Common myeloid progenitor, CD34-positive (primary cell): Measurements from ENCODE around the gene HNRNPUL2.

Experiments used
- CTCF ChIA-PET: fragments of 350-600 bp; sonication (Branson Sonifier 250); formaldehyde crosslinking; loops from one replicate; lab custom pipeline; 2021; ENCODE audit warnings: antibody characterized with exemption; lab: Charles Lee
- POLR2A ChIA-PET: fragments of 350-600 bp; sonication (Branson Sonifier 250); formaldehyde crosslinking; loops from one replicate; lab custom pipeline; 2021; ENCODE audit warnings: antibody characterized with exemption; lab: Charles Lee
- DNase-seq, 3 donors: peaks; one replicate each; pipeline versions ENCODE4 v3.0.0 to v3.0.0-alpha.2; 2013
- H3K27ac ChIP-seq, 2 experiments: 1 replicate in 1 of 2; 2 replicates in 1 of 2; pipeline ENCODE4 v1.7.0; 2013; ENCODE audit warnings: inconsistent platforms in 2 of 2, low read length in 2 of 2, mild to moderate bottlenecking in 2 of 2, low read depth in 1 of 2, moderate library complexity in 1 of 2; ENCODE audit not compliant: severe bottlenecking in 2 of 2, insufficient read depth in 1 of 2, poor library complexity in 1 of 2
- H3K27me3 ChIP-seq, 5 experiments: replicated peaks in 2 of 5; 1 replicate in 3 of 5; 2 replicates in 2 of 5; pipeline versions ENCODE4 v1.6.1 to v1.7.0; 2013; ENCODE audit warnings: low read length in 4 of 5, mild to moderate bottlenecking in 2 of 5, moderate library complexity in 2 of 5, inconsistent platforms in 1 of 5; ENCODE audit not compliant: insufficient read depth in 5 of 5, control insufficient read depth in 4 of 5
- H3K36me3 ChIP-seq, 4 experiments: 1 replicate in 2 of 4; 2 replicates in 2 of 4; pipeline versions ENCODE4 v1.6.1 to v1.7.0; 2013; ENCODE audit warnings: low read length in 3 of 4, control low read depth in 1 of 4, mild to moderate bottlenecking in 1 of 4; ENCODE audit not compliant: control insufficient read depth in 4 of 4, insufficient read depth in 4 of 4
- H3K4me1 ChIP-seq, 4 experiments: 1 replicate in 3 of 4; 2 replicates in 1 of 4; pipeline versions ENCODE4 v1.6.1 to v1.7.1; 2013; ENCODE audit warnings: low read length in 3 of 4, mild to moderate bottlenecking in 3 of 4, control low read depth in 1 of 4, inconsistent platforms in 1 of 4, moderate library complexity in 1 of 4; ENCODE audit not compliant: control insufficient read depth in 4 of 4, insufficient read depth in 4 of 4; ENCODE audit errors: control extremely low read depth in 1 of 4
- H3K4me3 ChIP-seq, 7 experiments: 1 replicate in 4 of 7; 2 replicates in 3 of 7; pipeline versions ENCODE4 v1.5.1 to v1.7.0; 2013; ENCODE audit warnings: mild to moderate bottlenecking in 7 of 7, low read length in 6 of 7, moderate library complexity in 6 of 7, inconsistent platforms in 2 of 7, low read depth in 2 of 7, control low read depth in 1 of 7; ENCODE audit not compliant: insufficient read depth in 4 of 7, control insufficient read depth in 1 of 7; ENCODE audit errors: extremely low read depth in 1 of 7
- H3K9me3 ChIP-seq, 5 experiments: 1 replicate in 4 of 5; 2 replicates in 1 of 5; pipeline versions ENCODE4 v1.6.1 to v1.7.1; 2013; ENCODE audit warnings: low read length in 4 of 5, mild to moderate bottlenecking in 2 of 5, inconsistent platforms in 1 of 5, low read depth in 1 of 5, moderate library complexity in 1 of 5; ENCODE audit not compliant: control insufficient read depth in 4 of 5, insufficient read depth in 2 of 5; ENCODE audit errors: control extremely low read depth in 1 of 5
- WGBS: methylation state at CpG from one replicate; pipeline ENCODE4 v1.1.5; 2013; ENCODE audit not compliant: insufficient coverage; 5-methylcytosine and 5-hydroxymethylcytosine counted together

HNRNPUL2 gene

DNA sequence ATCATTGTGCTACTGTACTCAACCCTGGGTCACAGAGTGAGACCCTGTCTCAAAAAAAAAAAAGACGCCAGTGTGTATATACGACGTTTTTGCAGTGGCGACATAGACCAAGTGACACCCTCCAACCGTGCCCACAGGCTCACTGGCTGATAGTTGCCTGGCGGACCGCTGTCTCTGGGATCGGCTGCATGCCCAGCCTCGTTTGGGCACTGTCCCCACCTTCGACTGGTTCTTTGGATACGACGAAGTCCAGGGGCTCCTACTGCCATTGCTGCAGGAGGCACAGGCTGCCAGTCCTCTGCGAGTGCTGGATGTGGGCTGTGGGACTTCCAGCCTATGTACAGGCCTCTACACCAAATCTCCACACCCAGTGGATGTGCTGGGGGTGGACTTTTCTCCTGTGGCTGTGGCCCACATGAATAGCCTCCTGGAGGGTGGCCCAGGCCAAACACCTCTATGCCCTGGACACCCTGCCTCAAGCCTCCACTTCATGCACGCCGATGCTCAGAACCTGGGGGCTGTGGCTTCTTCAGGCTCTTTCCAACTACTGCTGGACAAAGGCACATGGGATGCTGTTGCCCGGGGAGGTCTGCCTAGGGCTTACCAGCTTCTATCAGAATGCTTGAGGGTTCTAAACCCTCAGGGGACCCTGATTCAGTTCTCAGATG lies 60.9 kb downstream of the HNRNPUL2 start:
- Histone ChIP-seq H3K4me3 (peak overlapping the region in 6 of 7 experiments; percentile 91 to 99 (median 95)), H3K27me3 (no peaks in the 10 kb centered on the region), H3K9me3 (no peaks in the 10 kb centered on the region), H3K4me1 (peaks cover 4 to 51% (median 38%) of the 10 kb centered on the region in 4 experiments), H3K36me3 (peaks cover 0 to 41% (median 16%) of the 10 kb centered on the region in 4 experiments), H3K27ac (peak overlapping the region; percentile 66 to 87)
- DNase-seq = no peak
- ChIA-PET POLR2A (interaction anchor here (0.6 to 2.3 kb wide), 9 partner anchors 8 to 175 kb away, joined by 3 to 33 read pairs (median 9); partner anchors contain the start of genes INTS5 and TUT1), CTCF (interaction anchor here (0.6 to 9.4 kb wide), 8 partner anchors 9 to 73 kb away, joined by 3 to 33 read pairs (median 16); partner anchors contain the start of genes GANAB, TUT1 and UBXN1)
- 77% methylated on average over 11 of the region's 16 CpGs for WGBS

DNA sequence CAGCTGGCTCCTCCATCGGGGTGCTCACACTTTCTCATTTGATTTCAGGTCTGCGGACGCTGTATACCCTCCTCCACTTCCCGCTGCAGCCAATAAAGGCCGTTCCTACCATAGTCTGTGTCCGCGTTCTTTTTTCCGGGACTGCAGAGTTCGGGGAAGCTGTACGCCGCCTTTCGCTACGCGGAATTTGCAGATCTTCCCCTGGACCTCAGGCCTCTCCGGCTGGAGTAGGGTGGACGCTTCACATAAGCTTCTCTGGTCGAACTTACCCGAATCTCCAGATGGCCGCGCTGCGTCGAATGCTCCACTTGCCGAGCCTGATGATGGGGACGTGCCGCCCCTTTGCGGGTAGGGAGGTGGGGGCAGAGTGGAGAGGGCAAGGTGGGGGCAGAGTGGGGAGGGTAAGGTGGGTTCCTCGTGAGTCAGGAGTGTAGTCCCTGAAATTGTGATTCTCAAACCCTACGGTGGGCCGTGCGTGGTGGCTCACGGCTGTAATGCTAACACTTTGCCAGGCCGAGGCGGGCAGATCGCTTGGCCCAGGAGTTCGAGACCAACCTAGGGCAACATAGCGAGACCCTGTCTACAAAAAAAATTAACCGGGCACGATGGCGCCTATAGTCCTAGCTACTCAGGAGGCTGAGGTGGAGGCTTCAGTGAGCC lies 61.5 kb downstream of the HNRNPUL2 start:
- ChIA-PET CTCF (interaction anchor here (1.0 to 9.4 kb wide), 9 partner anchors 10 to 72 kb away, joined by 3 to 33 read pairs (median 6); partner anchors contain the start of genes GANAB and UBXN1), POLR2A (interaction anchor here (0.6 to 2.3 kb wide), 18 partner anchors 9 to 190 kb away, joined by 3 to 33 read pairs (median 6); partner anchors contain the start of genes B3GAT3, EML3, GANAB and INTS5)
- WGBS = 13% methylated on average over 39 of the region's 39 CpGs
- peak; percentile 60 to 84 (median 78) for DNase-seq
- H3K4me1 ChIP-seq = peaks cover 4 to 44% (median 32%) of the 10 kb centered on the region in 4 experiments
- H3K27me3 ChIP-seq = no peaks in the 10 kb centered on the region
- H3K36me3 ChIP-seq = peaks cover 0 to 42% (median 17%) of the 10 kb centered on the region in 4 experiments
- no peaks in the 10 kb centered on the region for H3K9me3 ChIP-seq
- H3K27ac ChIP-seq = peak overlapping the region; percentile 66 to 87
- H3K4me3 ChIP-seq = peak overlapping the region; percentile 79 to 99 (median 94)

DNA sequence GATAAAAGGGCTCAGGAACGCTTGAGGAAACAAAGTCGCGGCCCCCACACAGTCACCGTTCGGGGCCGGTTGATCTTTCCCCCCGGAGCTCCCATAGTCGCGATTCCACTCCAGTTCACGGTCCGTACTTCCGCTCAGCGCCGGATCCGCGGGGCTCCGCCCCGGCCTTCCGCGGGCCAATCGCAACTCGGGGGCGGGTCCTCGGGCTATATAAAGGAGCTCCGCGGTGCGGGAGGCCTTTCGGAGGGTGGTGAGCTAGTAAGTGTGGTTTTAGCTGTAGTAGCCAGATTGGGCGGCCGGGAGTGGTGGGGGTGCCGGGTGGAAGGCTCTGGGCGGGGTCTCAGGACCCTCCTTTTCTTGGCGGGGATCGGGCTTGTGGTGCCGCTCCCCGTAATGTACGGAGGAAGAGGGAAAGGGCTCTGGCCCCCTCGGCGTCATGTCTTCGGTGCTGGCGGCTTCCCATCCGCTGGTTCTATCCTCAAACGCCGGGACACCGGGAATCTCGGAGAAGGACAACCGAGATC lies 62.1 kb downstream of the HNRNPUL2 start, which contains the start of the genes C11orf98 and CSKMT:
Gene C11orf98 (minus strand): TSS at position 136 of the 524 bp plus-strand sequence. CDS start 41 bp downstream, at position 95.
Gene CSKMT (plus strand): TSS at position 238 of the 524 bp plus-strand sequence. CDS start 568 bp downstream, outside the sequence.
- ChIA-PET CTCF (interaction anchor here (1.0 to 9.4 kb wide), 11 partner anchors 9 to 74 kb away, joined by 3 to 33 read pairs (median 6); partner anchors contain the start of genes GANAB, INTS5, TUT1 and UBXN1), POLR2A (interaction anchor here (0.6 to 2.3 kb wide), 19 partner anchors 8 to 191 kb away, joined by 3 to 33 read pairs (median 5); partner anchors contain the start of genes B3GAT3, EML3, GANAB and INTS5)
- Histone ChIP-seq H3K4me1 (peaks cover 4 to 38% (median 28%) of the 10 kb centered on the region in 4 experiments), H3K4me3 (peak within 1 kb of the TSS; percentile 79 to 99 (median 94)), H3K9me3 (no peaks in the 10 kb centered on the region), H3K36me3 (peaks cover 0 to 44% (median 18%) of the 10 kb centered on the region in 4 experiments), H3K27me3 (no peaks in the 10 kb centered on the region), H3K27ac (peak within 1 kb of the TSS; percentile 66 to 87)
- DNase-seq = peak; percentile 94 to 97 (median 97)
- WGBS = 0% methylated on average over 41 of the region's 47 CpGs

GRCh38 chr11:62664405-62665074 lies 62.7 kb downstream of the HNRNPUL2 start:
- Histone ChIP-seq H3K4me1 (peaks cover 4 to 37% (median 26%) of the 10 kb centered on the region in 4 experiments), H3K36me3 (peaks cover 0 to 38% (median 18%) of the 10 kb centered on the region in 4 experiments), H3K27ac (peak overlapping the region; percentile 66 to 87), H3K9me3 (no peaks in the 10 kb centered on the region), H3K27me3 (no peaks in the 10 kb centered on the region), H3K4me3 (peak overlapping the region; percentile 79 to 99 (median 94))
- ChIA-PET CTCF (interaction anchor here (1.0 to 9.4 kb wide), 12 partner anchors 9 to 73 kb away, joined by 3 to 33 read pairs (median 6); partner anchors contain the start of genes GANAB, INTS5, TUT1 and UBXN1), POLR2A (interaction anchor here (0.6 to 2.3 kb wide), 16 partner anchors 9 to 177 kb away, joined by 3 to 33 read pairs (median 6); partner anchors contain the start of genes B3GAT3, EML3, GANAB and INTS5)
- DNase-seq = peak in 2 of 3 donors; percentile 72 to 78
- WGBS = 2% methylated on average over 30 of the region's 36 CpGs
